Measurements from ENCODE around the gene CUL7. TPM values are rescaled to one million over a fixed set of nuclear protein-coding genes. Genes with fewer than 3 reads are reported as not detected.
A peak's percentile ranks its signal among the peaks of the same experiment; 100 is the strongest.

CUL7 gene
- total and polyA plus RNA-seq, 9 of the 15 experiments (the other 6 are each of a cell fraction or from before 2014, with no cell fraction given): 0.44 to 20.1 (median 8.6) TPM

GRCh38 chr6:43053545-43054205, at the start of gene CUL7 (continued):
- peak; percentile 57 for TF ChIP-seq TFE3 (CRISPR knock-in tag; IDR thresholded peaks at IDR 0.05)
- no peak for TF ChIP-seq GATAD2A (IDR thresholded peaks at IDR 0.05)
- peak in 1 of 2 experiments; percentile 63 for TF ChIP-seq E2F6 (IDR thresholded peaks at IDR 0.05; ENCODE audit: borderline replicate concordance in 1 of 2, extremely low read depth in 1 of 2, insufficient read depth in 1 of 2, insufficient read length in 1 of 2, low read depth in 1 of 2, low read length in 1 of 2, poor library complexity in 1 of 2, severe bottlenecking in 1 of 2)
- TF ChIP-seq ELK3 (CRISPR knock-in tag; IDR thresholded peaks at IDR 0.05): peak; percentile 91; the same call in 1 of the 2 replicates
- TF ChIP-seq PCBP1 (IDR thresholded peaks at IDR 0.05; ENCODE audit: low read depth, low read length, poor library complexity, severe bottlenecking): peak; percentile 87
- TF ChIP-seq E2F3 (CRISPR knock-in tag; IDR thresholded peaks at IDR 0.05): 0 out of 2 replicates have a peak, but pooled peaks have one; percentile 27
- no peak for TF ChIP-seq ZNF175 (CRISPR knock-in tag; IDR thresholded peaks at IDR 0.05; ENCODE audit: low read depth)
- TF ChIP-seq YBX1 (IDR thresholded peaks at IDR 0.05): no peak
- TF ChIP-seq POLR3A (IDR thresholded peaks at IDR 0.05; ENCODE audit: borderline replicate concordance, extremely low read depth, insufficient read depth, insufficient read length): no peak
- peak; percentile 48 for TF ChIP-seq CHD7 (IDR thresholded peaks at IDR 0.05; ENCODE audit: low read depth, low read length)
- no peak for TF ChIP-seq SNIP1 (IDR thresholded peaks at IDR 0.05; ENCODE audit: low read depth)
